Measurements from ENCODE around the gene TEX44.
"Not testable (repeated sequence)": the region's sequence is repeated elsewhere in the genome, so short reads cannot be mapped to it uniquely, and the experiment has no call there.

TEX44 gene

GRCh38 chr2:231549446-231550239 is 43.0 kb upstream of the TEX44 start:
- H3K27ac ChIP-seq = no peak overlapping the region
- DNase-seq (ENCODE audit: low spot score) = no peak
- POLR2A ChIA-PET (ENCODE audit: low non-redundant PET) = no interaction called here
- CTCF ChIA-PET = interaction anchor here (1.0 kb wide), 1 partner anchor 19 kb away, joined by 8 read pairs; no protein-coding TSS in a partner anchor
- TF ChIP-seq CTCF (conservative IDR thresholded peaks at IDR 0.05; ENCODE audit: low read depth) = no peak

GRCh38 chr2:231552752-231553151 is 39.9 kb upstream of the TEX44 start:
- POLR2A ChIA-PET (ENCODE audit: low non-redundant PET) = interaction anchor here (0.6 kb wide), 1 partner anchor 15 kb away, joined by 3 read pairs; no protein-coding TSS in a partner anchor
- TF ChIP-seq CTCF (conservative IDR thresholded peaks at IDR 0.05; ENCODE audit: low read depth) = no peak
- DNase-seq (ENCODE audit: low spot score) = no peak
- H3K27ac ChIP-seq = no peak overlapping the region
- CTCF ChIA-PET = interaction anchor here (0.5 kb wide), 1 partner anchor 36 kb away, joined by 3 read pairs; no protein-coding TSS in a partner anchor

- ChIA-PET CTCF (interaction anchor here (1.0 kb wide), 1 partner anchor 9 kb away, joined by 3 read pairs; no protein-coding TSS in a partner anchor), POLR2A (ENCODE audit: low non-redundant PET) (no interaction called here)
- TF ChIP-seq CTCF (conservative IDR thresholded peaks at IDR 0.05; ENCODE audit: low read depth) = no peak
- no peak overlapping the region for H3K27ac ChIP-seq
- no peak for DNase-seq (ENCODE audit: low spot score)
Measured at GRCh38 chr2:231554327-231554726, 38.3 kb upstream of the TEX44 start.

- no peak overlapping the region for H3K27ac ChIP-seq
- ChIA-PET CTCF (interaction anchor here (1.0 kb wide), 1 partner anchor 9 kb away, joined by 3 read pairs; no protein-coding TSS in a partner anchor), POLR2A (ENCODE audit: low non-redundant PET) (no interaction called here)
- no peak for DNase-seq (ENCODE audit: low spot score)
- TF ChIP-seq CTCF (conservative IDR thresholded peaks at IDR 0.05; ENCODE audit: low read depth) = no peak
Measured at GRCh38 chr2:231554748-231555545, 37.7 kb upstream of the TEX44 start.

GRCh38 chr2:231556496-231556895 is 36.2 kb upstream of the TEX44 start:
- H3K27ac ChIP-seq; DNase-seq (ENCODE audit: low spot score); POLR2A ChIA-PET (ENCODE audit: low non-redundant PET); CTCF ChIA-PET: not testable (repeated sequence)

GRCh38 chr2:231556981-231557380 is 35.7 kb upstream of the TEX44 start:
- TF ChIP-seq CTCF (conservative IDR thresholded peaks at IDR 0.05; ENCODE audit: low read depth) = no peak
- CTCF ChIA-PET = interaction anchor here (0.7 kb wide), 1 partner anchor 89 kb away, joined by 3 read pairs; no protein-coding TSS in a partner anchor

More at GRCh38 chr2:231556981-231557380, 35.7 kb upstream of the TEX44 start:
- no peak overlapping the region for H3K27ac ChIP-seq
- POLR2A ChIA-PET (ENCODE audit: low non-redundant PET) = no interaction called here
- DNase-seq (ENCODE audit: low spot score) = no peak

Data from RWPE1 (cell line).